Gastrocnemius medialis (tissue), 4 donors: ENCODE results near the gene MYO1B. TPM values are rescaled to one million over a fixed set of nuclear protein-coding genes. Genes with fewer than 3 reads are reported as not detected.

ENCODE experiments used
- ATAC-seq, 2 donors: fragments of 150-250 bp; one replicate each; pipeline ENCODE4 v1.9.1; 2016
- DNase-seq, 2 donors: peaks; one replicate each; pipeline ENCODE4 v3.0.0-alpha.2; 2019
- H3K27ac ChIP-seq, 4 donors: fragments of 200-600 bp; sonication (generic); 1 replicate in 1 of 4; 2 replicates in 3 of 4; pipeline ENCODE4 v1.5.1; 2016 to 2018; ENCODE audit warnings: mild to moderate bottlenecking in 2 of 4, moderate library complexity in 1 of 4
- H3K27me3 ChIP-seq, 3 donors: fragments of 200-600 bp; sonication (generic) in 2 of 3; 1 replicate in 1 of 3; 2 replicates in 2 of 3; pipeline versions ENCODE4 v1.5.1 to v1.6.0; 2016 to 2019; ENCODE audit warnings: mild to moderate bottlenecking in 1 of 3, moderate library complexity in 1 of 3
- H3K36me3 ChIP-seq, 2 donors: fragments of 200-600 bp; sonication (generic) in 1 of 2; one replicate each; pipeline ENCODE4 v1.5.1; 2017 to 2018
- H3K4me1 ChIP-seq, 2 donors: fragments of 200-600 bp; sonication (generic) in 1 of 2; one replicate each; pipeline ENCODE4 v1.5.1; 2016 to 2017; ENCODE audit warnings: mild to moderate bottlenecking in 2 of 2
- H3K4me3 ChIP-seq, 4 donors: fragments of 200-600 bp; sonication (generic) in 3 of 4; 1 replicate in 1 of 4; 2 replicates in 3 of 4; pipeline ENCODE4 v1.5.1; 2016 to 2019; ENCODE audit warnings: mild to moderate bottlenecking in 2 of 4
- H3K9me3 ChIP-seq, 3 donors: fragments of 200-600 bp; sonication (generic) in 2 of 3; 1 replicate in 1 of 3; 2 replicates in 2 of 3; pipeline ENCODE4 v1.5.1; 2016 to 2019
- CTCF ChIP-seq, 5 experiments: fragments of 450-650 bp in 3 of 5; fragments of 200-600 bp in 2 of 5; sonication (generic) in 2 of 5; IDR thresholded peaks in 4 of 5; conservative IDR thresholded peaks in 1 of 5; 1 replicate in 4 of 5; 2 replicates in 1 of 5; pipeline ENCODE4 v1.5.1; 2016 to 2019; ENCODE audit warnings: antibody characterized with exemption in 5 of 5, mild to moderate bottlenecking in 3 of 5, moderate library complexity in 3 of 5
- POLR2A ChIP-seq, 2 donors: fragments of 450-650 bp; IDR thresholded peaks; one replicate each; pipeline ENCODE4 v1.6.1; 2017; ENCODE audit warnings: antibody characterized with exemption in 2 of 2, mild to moderate bottlenecking in 2 of 2, moderate library complexity in 2 of 2
- in situ Hi-C, 4 donors: fragments of 200-750 bp; cut with MboI; loops; one replicate each; pipeline versions ENCODE4 v1.15.0 to v1.8.0; 2017; ENCODE audit warnings: low sequenced_read_pairs in 4 of 4
- intact Hi-C: fragments of 100-400 bp; cut with DNase I; formaldehyde crosslinking; loops from one replicate; pipeline ENCODE4 v1.15.1; 2023; ENCODE audit warnings: low total_unique reads
- total RNA-seq, 4 donors: library from RNA; depleted of rRNA; stranded (reverse); fragments of >200 nt; gene quantifications; one replicate each; pipeline versions ENCODE4 v1.1.0 to v1.2.3, GENCODE V29; 2016

The MYO1B gene
- total RNA-seq: 10 to 100 TPM in 2 of 4 donors, 1 to 10 TPM in 2; 7.0 to 10.8 (median 10.0) TPM

GRCh38 chr2:191245046-191245868 lies at the start of gene MYO1B:
MYO1B (plus strand) TSS chr2:191245404; CDS start chr2:191276896, 31,492 bp downstream.
- no peaks in the 10 kb centered on the region for H3K27me3 ChIP-seq
- peak within 1 kb of the TSS; percentile 59 to 67 (median 66) for H3K4me3 ChIP-seq
- DNase-seq (peak in 1 of 2 donors; percentile 6), ATAC-seq (peak in 1 of 2 donors; percentile 37)
- TF ChIP-seq CTCF (IDR thresholded peaks at IDR 0.05 in 4 of 5, conservative IDR thresholded peaks at IDR 0.05 in 1 of 5) (peak in 3 of 5 experiments; percentile 17 to 44 (median 41)), POLR2A (IDR thresholded peaks at IDR 0.05) (peak; percentile 23 to 53)
- intact Hi-C loops: no loop called here
- peak within 1 kb of the TSS; percentile 41 to 67 (median 62) for H3K27ac ChIP-seq
- in situ Hi-C loops: loop anchor here in 1 of 4 donors (25.0 kb wide), 1 partner anchor 267 kb away; no protein-coding TSS in a partner anchor
- no peaks in the 10 kb centered on the region for H3K36me3 ChIP-seq
- no peaks in the 10 kb centered on the region for H3K9me3 ChIP-seq
- peaks cover 3 to 7% of the 10 kb centered on the region in 2 donors for H3K4me1 ChIP-seq

GRCh38 chr2:191197096-191197495 lies 48.1 kb upstream of the MYO1B start:
- DNase-seq: no peak
- Histone ChIP-seq H3K9me3 (no peaks in the 10 kb centered on the region), H3K36me3 (no peaks in the 10 kb centered on the region), H3K4me1 (no peaks in the 10 kb centered on the region), H3K4me3 (no peak overlapping the region), H3K27ac (no peak overlapping the region), H3K27me3 (no peaks in the 10 kb centered on the region)
- in situ Hi-C loops (no loop called here), intact Hi-C loops (no loop called here)
- ATAC-seq: no peak
- no peak for TF ChIP-seq CTCF (IDR thresholded peaks at IDR 0.05 in 4 of 5, conservative IDR thresholded peaks at IDR 0.05 in 1 of 5)
- TF ChIP-seq POLR2A (IDR thresholded peaks at IDR 0.05): no peak

- Histone ChIP-seq H3K27me3 (no peaks in the 10 kb centered on the region), H3K27ac (no peak overlapping the region), H3K9me3 (no peaks in the 10 kb centered on the region), H3K4me3 (no peak overlapping the region), H3K36me3 (no peaks in the 10 kb centered on the region), H3K4me1 (no peaks in the 10 kb centered on the region)
- intact Hi-C loops: no loop called here
- DNase-seq (no peak), ATAC-seq (no peak)
- in situ Hi-C loops: no loop called here
- TF ChIP-seq CTCF (IDR thresholded peaks at IDR 0.05 in 4 of 5, conservative IDR thresholded peaks at IDR 0.05 in 1 of 5) (no peak), POLR2A (IDR thresholded peaks at IDR 0.05) (no peak)
These were observed 46.9 kb upstream of the MYO1B start for GRCh38 chr2:191198271-191198670.

GRCh38 chr2:191199929-191200512 lies 45.2 kb upstream of the MYO1B start:
- H3K4me3 ChIP-seq: no peak overlapping the region
- H3K4me1 ChIP-seq: no peaks in the 10 kb centered on the region
- ATAC-seq (no peak), DNase-seq (no peak)
- H3K36me3 ChIP-seq: no peaks in the 10 kb centered on the region
- intact Hi-C loops (no loop called here), in situ Hi-C loops (no loop called here)
- no peaks in the 10 kb centered on the region for H3K9me3 ChIP-seq
- H3K27me3 ChIP-seq: no peaks in the 10 kb centered on the region
- TF ChIP-seq CTCF (IDR thresholded peaks at IDR 0.05 in 4 of 5, conservative IDR thresholded peaks at IDR 0.05 in 1 of 5) (no peak), POLR2A (IDR thresholded peaks at IDR 0.05) (no peak)
- no peak overlapping the region for H3K27ac ChIP-seq
